DMS 273 (cell line): ENCODE results near the gene EXOC4.
"Not testable (repeated sequence)": the region's sequence is repeated elsewhere in the genome, so short reads cannot be mapped to it uniquely, and the experiment has no call there.

Experiments
- DNase-seq: peaks from one replicate; lab custom pipeline; 2025; ENCODE audit not compliant: unreplicated experiment; lab: John Stamatoyannopoulos, UW

EXOC4 gene

DNA sequence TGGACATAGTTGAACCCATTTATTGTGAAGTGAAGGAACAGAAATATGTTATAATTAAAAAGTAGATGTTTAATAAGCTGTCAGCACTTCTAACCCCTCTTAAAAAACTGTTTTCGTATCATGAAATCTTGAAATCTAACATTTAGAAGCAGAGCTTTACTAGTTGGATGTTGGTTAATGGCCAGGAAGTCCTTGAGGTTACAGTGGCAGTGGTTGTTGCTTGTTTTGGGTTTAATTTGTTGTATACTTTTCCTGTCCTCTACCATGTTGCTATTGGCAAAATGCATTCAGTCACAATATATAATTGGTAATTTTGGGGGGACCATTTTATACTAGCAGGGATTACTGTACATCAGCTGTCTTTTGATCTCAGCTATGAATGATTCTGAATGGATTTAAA is 60.7 kb downstream of the EXOC4 start:
- DNase-seq: no peak

GRCh38 chr7:133314084-133314483 is 61.2 kb downstream of the EXOC4 start:
- DNase-seq: no peak

GRCh38 chr7:133315332-133316040 is 62.6 kb downstream of the EXOC4 start:
- no peak for DNase-seq

GRCh38 chr7:133319842-133320241 is 67.0 kb downstream of the EXOC4 start:
- no peak for DNase-seq

GRCh38 chr7:133320891-133321290 is 68.0 kb downstream of the EXOC4 start:
- DNase-seq: no peak

GRCh38 chr7:133321366-133321765 is 68.5 kb downstream of the EXOC4 start:
- DNase-seq: not testable (repeated sequence)

- DNase-seq: not testable (repeated sequence)
Observed at GRCh38 chr7:133326745-133327144, 73.9 kb downstream of the EXOC4 start.

- not testable (repeated sequence) for DNase-seq
Observed at GRCh38 chr7:133328021-133328420, 75.1 kb downstream of the EXOC4 start.

DNA sequence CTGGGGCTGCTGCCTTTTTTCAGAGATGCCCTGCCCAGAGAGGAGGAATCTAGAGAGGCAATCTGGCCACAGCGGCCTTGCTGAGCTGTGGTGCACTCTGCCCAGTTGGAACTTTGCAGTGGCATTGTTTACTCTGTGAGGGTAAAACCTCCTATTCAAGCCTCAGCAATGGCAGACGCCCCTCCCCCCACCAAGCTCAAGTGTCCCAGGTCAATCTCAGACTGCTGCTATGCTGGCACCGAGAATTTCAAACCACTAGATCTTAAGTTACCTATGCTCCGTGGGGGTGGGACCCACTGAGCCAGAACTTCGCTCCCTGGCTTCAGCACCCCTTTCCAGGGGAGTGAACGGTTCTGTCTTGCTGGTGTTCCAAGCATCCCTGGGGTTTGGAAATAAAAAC is 77.2 kb downstream of the EXOC4 start:
- no peak for DNase-seq

GRCh38 chr7:133331861-133332260 is 79.0 kb downstream of the EXOC4 start:
- no peak for DNase-seq

DNA sequence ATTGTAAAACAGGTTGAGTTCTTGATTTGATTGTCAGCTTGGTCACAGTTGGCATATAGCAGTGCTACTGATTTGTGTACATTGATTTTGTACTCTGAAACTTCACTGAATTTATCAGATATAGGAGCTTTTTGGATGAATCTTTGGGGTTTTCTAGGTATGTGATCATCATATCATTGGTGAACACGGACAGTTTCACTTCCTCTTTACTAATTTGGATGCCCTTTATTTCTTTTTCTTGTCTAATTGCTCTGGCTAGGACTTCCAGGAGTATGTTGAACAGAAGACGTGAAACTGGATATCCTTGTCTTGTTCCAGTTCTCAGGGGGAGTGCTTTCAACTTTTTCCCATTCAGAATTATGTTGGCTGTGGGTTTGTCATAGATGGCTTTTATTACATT is 86.9 kb downstream of the EXOC4 start:
- no peak for DNase-seq

DNA sequence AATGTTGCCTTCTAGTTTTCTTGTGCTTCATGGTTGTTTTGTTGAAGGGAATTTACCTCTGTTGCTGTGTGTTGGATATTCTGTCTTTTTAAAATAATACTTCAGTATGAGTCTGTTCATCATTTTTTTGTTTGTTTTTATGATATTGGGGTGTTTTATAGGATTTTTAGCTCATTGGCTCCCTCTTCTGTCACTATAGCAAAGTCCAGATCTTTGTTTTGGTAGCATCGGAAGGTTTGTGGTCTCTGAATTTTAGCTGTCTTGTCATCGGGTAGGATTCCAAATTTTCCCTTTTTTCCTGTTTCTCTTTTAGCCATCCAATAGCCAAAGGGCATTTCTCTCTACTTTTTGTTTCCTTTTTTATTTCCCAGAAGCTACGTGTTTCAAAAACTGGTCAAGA is 91.4 kb downstream of the EXOC4 start:
- DNase-seq: peak; percentile 27

- no peak for DNase-seq
Observed at GRCh38 chr7:133345690-133346421, 93.0 kb downstream of the EXOC4 start.

- no peak for DNase-seq
Observed at GRCh38 chr7:133348250-133348649, 95.4 kb downstream of the EXOC4 start.

GRCh38 chr7:133349101-133349500 is 96.2 kb downstream of the EXOC4 start:
- no peak for DNase-seq

- DNase-seq: no peak
Observed at GRCh38 chr7:133352430-133352829, 99.6 kb downstream of the EXOC4 start.

GRCh38 chr7:133353775-133354174 is 100.9 kb downstream of the EXOC4 start:
- DNase-seq: no peak

GRCh38 chr7:133354546-133355324 is 101.9 kb downstream of the EXOC4 start:
- DNase-seq: no peak

DNA sequence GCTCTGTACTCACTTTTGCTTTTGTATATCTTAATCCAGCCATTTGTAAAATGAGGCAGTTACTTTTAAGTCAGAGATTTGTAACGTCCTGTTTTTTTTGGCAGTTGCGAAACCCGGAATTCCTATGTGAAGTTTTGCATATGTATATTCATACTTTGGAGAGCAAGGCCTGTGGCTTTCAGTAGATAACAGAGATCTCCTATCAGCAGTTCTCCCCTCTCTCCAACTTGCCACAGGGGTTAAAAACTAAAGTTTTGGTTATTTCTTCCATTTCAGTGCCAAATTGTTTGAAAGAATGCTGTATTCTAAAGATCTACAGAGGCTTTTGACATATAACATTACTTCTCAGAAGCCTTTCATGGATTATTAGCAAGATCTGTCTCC is 102.4 kb downstream of the EXOC4 start:
- DNase-seq: no peak

GRCh38 chr7:133355822-133356221 is 102.9 kb downstream of the EXOC4 start:
- DNase-seq: no peak

DNA sequence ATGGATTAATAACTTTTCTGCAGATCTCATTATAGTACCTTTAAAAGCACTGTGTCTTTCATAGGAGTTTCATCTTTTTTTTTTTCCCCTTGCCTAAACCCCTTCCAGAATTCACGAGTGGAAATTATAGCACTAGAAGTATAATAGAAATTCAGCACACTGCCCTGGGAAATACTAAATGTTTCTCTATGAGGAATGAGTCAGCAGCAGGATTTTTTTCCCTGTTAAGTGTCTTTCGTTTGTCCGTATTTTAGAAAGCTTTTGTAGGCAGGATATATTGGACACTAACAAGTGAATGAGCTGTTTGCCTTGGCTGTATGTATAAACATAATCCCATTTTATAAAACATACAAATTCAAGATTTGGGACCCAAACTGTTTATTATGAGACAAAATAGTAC is 105.8 kb downstream of the EXOC4 start:
- no peak for DNase-seq

DNA sequence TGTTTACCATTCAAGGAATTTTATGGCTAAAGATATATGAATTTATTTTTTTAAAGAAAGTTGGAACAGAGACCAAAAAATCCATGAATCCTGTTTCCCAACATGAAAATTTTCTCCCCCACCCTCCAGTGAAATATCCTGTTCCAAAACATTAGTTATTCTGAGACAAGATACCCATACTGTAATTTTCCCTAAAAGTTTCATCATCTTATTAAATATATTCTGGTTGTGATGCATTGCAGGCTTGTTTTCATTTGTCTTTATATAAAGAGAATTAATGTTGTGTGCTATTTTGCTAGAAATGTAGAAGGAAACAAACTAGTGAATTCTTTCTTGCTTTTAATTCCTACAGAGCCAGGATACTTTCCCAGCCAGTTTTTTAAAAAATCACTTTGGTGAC is 106.6 kb downstream of the EXOC4 start:
- no peak for DNase-seq
